Inflammatory macrophage (primary cell): Measurements from ENCODE around the gene GSTO2.
A peak's percentile ranks its signal among the peaks of the same experiment; 100 is the strongest.

ENCODE experiments used
- DNase-seq, 2 donors: peaks; one replicate each; pipeline ENCODE4 v3.0.0-alpha.2; 2020 to 2022

Gene GSTO2

GRCh38 chr10:104342941-104343411, 74.0 kb downstream of the GSTO2 start:
- DNase-seq, result no peak

GRCh38 chr10:104344219-104344618, 75.2 kb downstream of the GSTO2 start:
- no peak for DNase-seq

- no peak for DNase-seq
These were observed 76.5 kb downstream of the GSTO2 start for GRCh38 chr10:104345515-104345914.

- no peak for DNase-seq
These were observed 77.0 kb downstream of the GSTO2 start for GRCh38 chr10:104345941-104346340.

- no peak for DNase-seq
These were observed 78.5 kb downstream of the GSTO2 start for GRCh38 chr10:104347295-104348045.

GRCh38 chr10:104348601-104349000, 79.6 kb downstream of the GSTO2 start:
- no peak for DNase-seq

GRCh38 chr10:104349623-104350126, 80.7 kb downstream of the GSTO2 start:
- DNase-seq, result peak; percentile 65 to 87

- peak; percentile 55 to 62 for DNase-seq
These were observed 81.2 kb downstream of the GSTO2 start for GRCh38 chr10:104350127-104350635.

GRCh38 chr10:104351061-104351702, 82.2 kb downstream of the GSTO2 start:
- DNase-seq, result peak; percentile 89 to 94

- peak in 1 of 2 donors; percentile 49 for DNase-seq
These were observed 82.9 kb downstream of the GSTO2 start for GRCh38 chr10:104351919-104352318.

GRCh38 chr10:104353325-104354048, 84.5 kb downstream of the GSTO2 start, which contains the start of gene CFAP58:
TSS of gene CFAP58 (plus strand) at chr10:104353833. CDS start at chr10:104353898, 65 bp downstream.
- DNase-seq, result peak; percentile 99
